ENCODE data around the gene OR10D3. TPM values are rescaled to one million over a fixed set of nuclear protein-coding genes. Genes with fewer than 3 reads are reported as not detected.

The OR10D3 gene
- total RNA-seq, 1 experiment from 2014 or later = not detected

GRCh38 chr11:124194293-124195188, 11.4 kb downstream of the OR10D3 start:
- Histone ChIP-seq H3K4me3 (replicated peaks in 1 of 2; ENCODE audit: low read depth in 1 of 2, low read length in 2 of 2) (no peak overlapping the region), H2AFZ (ENCODE audit: low read depth, low read length, poor library complexity, severe bottlenecking) (no peak overlapping the region), H3K9ac (ENCODE audit: low read length) (no peak overlapping the region), H3K79me2 (ENCODE audit: insufficient read depth, low read length) (no peaks in the 10 kb centered on the region), H3K27ac (ENCODE audit: low read depth, low read length) (no peak overlapping the region), H3K4me2 (ENCODE audit: low read length) (no peak overlapping the region), H3K27me3 (ENCODE audit: insufficient read depth, low read length) (peaks cover 22% of the 10 kb centered on the region), H3K36me3 (ENCODE audit: control insufficient read depth in 1 of 2, insufficient read depth in 2 of 2, low read length in 2 of 2) (no peaks in the 10 kb centered on the region), H3K4me1 (ENCODE audit: control insufficient read depth in 1 of 2, insufficient read depth in 2 of 2, low read length in 2 of 2) (no peaks in the 10 kb centered on the region), H4K20me1 (ENCODE audit: insufficient read depth) (no peaks in the 10 kb centered on the region), H3K9me3 (ENCODE audit: control insufficient read depth in 1 of 2, insufficient read depth in 1 of 2, low read depth in 1 of 2, low read length in 2 of 2) (no peaks in the 10 kb centered on the region), H3K9me2 (ENCODE audit: insufficient read depth) (no peaks in the 10 kb centered on the region)
- POLR2A ChIA-PET = no interaction called here
- no TSS peak for BruUV-seq (replicated peaks)
- RAD21 ChIA-PET (ENCODE audit: low non-redundant PET in 1 of 2, low total read pairs in 2 of 2, uncharacterized antibody in 2 of 2, unreplicated experiment in 2 of 2) = interaction anchor here in 1 of 2 experiments (1.2 kb wide), 1 partner anchor 123 kb away, joined by 7 read pairs; no protein-coding TSS in a partner anchor
- CTCF ChIA-PET = interaction anchor here (0.6 to 3.0 kb wide), 6 partner anchors 8 to 125 kb away, joined by 3 to 26 read pairs (median 5); no protein-coding TSS in a partner anchor
- TF ChIP-seq ZBTB33 (IDR thresholded peaks at IDR 0.05; ENCODE audit: extremely low read depth, insufficient replicate concordance, low read length) = no peak
- TF ChIP-seq ZFX (IDR thresholded peaks at IDR 0.05) = no peak
- TF ChIP-seq JUND (IDR thresholded peaks at IDR 0.05) = no peak
- TF ChIP-seq CBX3 (IDR thresholded peaks at IDR 0.05; ENCODE audit: low read depth) = no peak
- TF ChIP-seq POLR2A (IDR thresholded peaks at IDR 0.05; ENCODE audit: borderline replicate concordance, extremely low read depth, insufficient read depth, insufficient read length) = no peak
- TF ChIP-seq YY1 (IDR thresholded peaks at IDR 0.05; ENCODE audit: extremely low read depth, insufficient replicate concordance, low read depth, low read length) = no peak
- TF ChIP-seq EZH2phosphoT487 (IDR thresholded peaks at IDR 0.05; ENCODE audit: borderline replicate concordance) = no peak
- no peak for TF ChIP-seq FOSL1 (IDR thresholded peaks at IDR 0.05; ENCODE audit: low read depth)
- TF ChIP-seq ZNF274 (IDR thresholded peaks at IDR 0.05; ENCODE audit: low read depth, low read length) = no peak
- TF ChIP-seq EGR1 (IDR thresholded peaks at IDR 0.05; ENCODE audit: low read depth) = no peak
- intact Hi-C loops (cut with micrococcal nuclease) = loop anchor here (1.0 kb wide), 1 partner anchor 123 kb away; no protein-coding TSS in a partner anchor
- ATAC-seq = peak; percentile 31; the same call in 1 of the 2 replicates
- no peak for DNase-seq (ENCODE audit: low read depth, low spot score)
